ENCODE data around the gene EID2B. TPM values are rescaled to one million over a fixed set of nuclear protein-coding genes. Genes with fewer than 3 reads are reported as not detected.

The EID2B gene
- total RNA-seq, 4 donors from 2014 or later: 0.48 to 3.6 (median 0.79) TPM; not detected in 1

- peaks cover 6 to 18% (median 7%) of the 10 kb centered on the region in 3 donors for H3K4me1 ChIP-seq
- peak overlapping the region in 2 of 4 donors; percentile 47 to 62 for H3K4me3 ChIP-seq
- no peak for DNase-seq
- intact Hi-C loops (cut with DNase I): no loop called here
- no peaks in the 10 kb centered on the region for H3K36me3 ChIP-seq
- H3K27ac ChIP-seq: no peak overlapping the region
- TF ChIP-seq CTCF (IDR thresholded peaks at IDR 0.05) (no peak), POLR2A (IDR thresholded peaks at IDR 0.05) (no peak)
- WGBS, 2 donors: 40 to 51% methylated on average over 22 of the region's 24 CpGs
- H3K9me3 ChIP-seq: peaks cover 0 to under 1% (median 0%) of the 10 kb centered on the region in 3 donors
- peaks cover 8 to 96% (median 18%) of the 10 kb centered on the region in 4 donors for H3K27me3 ChIP-seq
These were observed 24.8 kb downstream of the EID2B start for GRCh38 chr19:39507715-39508364.

- peak overlapping the region; percentile 17 to 62 (median 38) for H3K4me3 ChIP-seq
- peaks cover 6 to 23% (median 7%) of the 10 kb centered on the region in 3 donors for H3K4me1 ChIP-seq
- TF ChIP-seq POLR2A (IDR thresholded peaks at IDR 0.05) (no peak), CTCF (IDR thresholded peaks at IDR 0.05) (no peak)
- H3K9me3 ChIP-seq: peaks cover 0 to 6% (median 0%) of the 10 kb centered on the region in 3 donors
- peaks cover 8 to 96% (median 18%) of the 10 kb centered on the region in 4 donors for H3K27me3 ChIP-seq
- no peak overlapping the region for H3K27ac ChIP-seq
- DNase-seq: no peak
- intact Hi-C loops (cut with DNase I): no loop called here
- no peaks in the 10 kb centered on the region for H3K36me3 ChIP-seq
- 4 to 22% methylated on average over 12 to 36 of the region's 96 CpGs for WGBS, 2 donors
These were observed 25.5 kb downstream of the EID2B start for GRCh38 chr19:39506944-39507714.

GRCh38 chr19:39506598-39506943 is 26.1 kb downstream of the EID2B start:
- Histone ChIP-seq H3K4me1 (peaks cover 6 to 23% (median 7%) of the 10 kb centered on the region in 3 donors), H3K36me3 (no peaks in the 10 kb centered on the region), H3K4me3 (peak overlapping the region in 3 of 4 donors; percentile 28 to 62 (median 47)), H3K9me3 (peaks cover 0 to 6% (median 0%) of the 10 kb centered on the region in 3 donors), H3K27ac (no peak overlapping the region), H3K27me3 (peaks cover 8 to 98% (median 18%) of the 10 kb centered on the region in 4 donors)
- DNase-seq: no peak
- WGBS, 2 donors: 55 to 60% methylated on average over 7 of the region's 7 CpGs
- TF ChIP-seq POLR2A (IDR thresholded peaks at IDR 0.05) (no peak), CTCF (IDR thresholded peaks at IDR 0.05) (no peak)
- intact Hi-C loops (cut with DNase I): no loop called here

- Histone ChIP-seq H3K36me3 (no peaks in the 10 kb centered on the region), H3K4me1 (peaks cover 19 to 39% (median 20%) of the 10 kb centered on the region in 3 donors), H3K9me3 (peaks cover 0 to 6% (median 0%) of the 10 kb centered on the region in 3 donors), H3K27me3 (peaks cover 9 to 100% (median 24%) of the 10 kb centered on the region in 4 donors), H3K27ac (no peak overlapping the region), H3K4me3 (peak overlapping the region in 1 of 4 donors; percentile 39)
- WGBS, 2 donors: 20 to 61% methylated on average over 6 to 13 of the region's 69 CpGs
- no peak for DNase-seq
- intact Hi-C loops (cut with DNase I): no loop called here
- TF ChIP-seq POLR2A (IDR thresholded peaks at IDR 0.05) (no peak), CTCF (IDR thresholded peaks at IDR 0.05) (peak; percentile 57 to 91 (median 86))
These were observed 29.8 kb downstream of the EID2B start for GRCh38 chr19:39502640-39503417.
